GM21619 (cell line): Measurements from ENCODE around the gene MPLKIP.
"Not testable (repeated sequence)": the region's sequence is repeated elsewhere in the genome, so short reads cannot be mapped to it uniquely, and the experiment has no call there.

Source experiments
- ATAC-seq: cut with Tn5 transposase; IDR thresholded peaks from one replicate; pipeline ENCODE4 v1.9.1; 2021; ENCODE audit not compliant: unreplicated experiment

Gene MPLKIP

GRCh38 chr7:40134428-40135316 is at the start of gene MPLKIP, which contains the start of gene SUGCT:
Gene MPLKIP, minus strand, starts transcription at chr7:40134622. Its CDS starts 55 bp downstream, at chr7:40134567.
Gene SUGCT, plus strand, starts transcription at chr7:40135005.
- peak; percentile 82 for ATAC-seq

GRCh38 chr7:40182452-40182851 is 48.0 kb upstream of the MPLKIP start:
- no peak for ATAC-seq

GRCh38 chr7:40177071-40177470 is 42.6 kb upstream of the MPLKIP start:
- ATAC-seq: no peak

GRCh38 chr7:40175725-40176510 is 41.5 kb upstream of the MPLKIP start:
- ATAC-seq: no peak

- not testable (repeated sequence) for ATAC-seq
Observed at GRCh38 chr7:40175256-40175655, 40.8 kb upstream of the MPLKIP start.

GRCh38 chr7:40173121-40173520 is 38.7 kb upstream of the MPLKIP start:
- ATAC-seq: not testable (repeated sequence)

- not testable (repeated sequence) for ATAC-seq
Observed at GRCh38 chr7:40168266-40168665, 33.8 kb upstream of the MPLKIP start.

- no peak for ATAC-seq
Observed at GRCh38 chr7:40167291-40167690, 32.9 kb upstream of the MPLKIP start.

GRCh38 chr7:40165216-40165615 is 30.8 kb upstream of the MPLKIP start:
- no peak for ATAC-seq

GRCh38 chr7:40162516-40162915 is 28.1 kb upstream of the MPLKIP start:
- ATAC-seq: no peak

- no peak for ATAC-seq
Observed at GRCh38 chr7:40156988-40157387, 22.6 kb upstream of the MPLKIP start.

- no peak for ATAC-seq
Observed at GRCh38 chr7:40151504-40151903, 17.1 kb upstream of the MPLKIP start.

- ATAC-seq: no peak
Observed at GRCh38 chr7:40148671-40149070, 14.2 kb upstream of the MPLKIP start.

- not testable (repeated sequence) for ATAC-seq
Observed at GRCh38 chr7:40148247-40148580, 13.8 kb upstream of the MPLKIP start.

- no peak for ATAC-seq
Observed at GRCh38 chr7:40147371-40148246, 13.2 kb upstream of the MPLKIP start.

- ATAC-seq: not testable (repeated sequence)
Observed at GRCh38 chr7:40145596-40146130, 11.2 kb upstream of the MPLKIP start.

GRCh38 chr7:40141916-40142315 is 7.5 kb upstream of the MPLKIP start:
- ATAC-seq: not testable (repeated sequence)

- not testable (repeated sequence) for ATAC-seq
Observed at GRCh38 chr7:40139891-40140290, 5.5 kb upstream of the MPLKIP start.

GRCh38 chr7:40138973-40139372 is 4.6 kb upstream of the MPLKIP start:
- no peak for ATAC-seq

GRCh38 chr7:40137563-40137962 is 3.1 kb upstream of the MPLKIP start:
- ATAC-seq: no peak

GRCh38 chr7:40135317-40135610 is 842 bp upstream of the MPLKIP start:
- no peak for ATAC-seq
